ENCODE measurements around the gene EEF1AKMT3.

EEF1AKMT3 gene

GRCh38 chr12:57744194-57744776 is 28.1 kb upstream of the EEF1AKMT3 start:
- DNase-seq = peak; percentile 91 to 94 (median 94)
- POLR2A ChIA-PET = interaction anchor here (1.0 kb wide), 1 partner anchor 15 kb away, joined by 3 read pairs; no protein-coding TSS in a partner anchor

GRCh38 chr12:57744777-57745484 is 27.5 kb upstream of the EEF1AKMT3 start, which contains the start of gene TSPAN31:
Gene TSPAN31, plus strand, starts transcription at chr12:57745039. Its CDS starts 116 bp downstream, at chr12:57745155.
- H3K27ac ChIP-seq (ENCODE audit: insufficient read depth in 1 of 2, low read depth in 1 of 2, low read length in 2 of 2, poor library complexity in 1 of 2, severe bottlenecking in 2 of 2) = peak within 1 kb of the TSS; percentile 95 to 98
- H3K4me1 ChIP-seq (ENCODE audit: control extremely low read depth in 1 of 4, control insufficient read depth in 4 of 4, insufficient read depth in 4 of 4, low read length in 3 of 4) = peaks cover 18 to 48% (median 42%) of the 10 kb centered on the region in 4 experiments
- H3K4me3 ChIP-seq (ENCODE audit: control insufficient read depth in 1 of 7, extremely low read depth in 1 of 7, insufficient read depth in 4 of 7, low read depth in 2 of 7, low read length in 6 of 7) = peak within 1 kb of the TSS; percentile 79 to 99 (median 86)
- DNase-seq = peak; percentile 99
- CTCF ChIA-PET = interaction anchor here (0.9 to 2.9 kb wide), 8 partner anchors 9 to 38 kb away, joined by 3 to 11 read pairs (median 4); partner anchors contain the start of gene TSFM
- POLR2A ChIA-PET = interaction anchor here (1.0 kb wide), 1 partner anchor 14 kb away, joined by 3 read pairs; no protein-coding TSS in a partner anchor
- H3K27me3 ChIP-seq (replicated peaks in 2 of 5; ENCODE audit: control insufficient read depth in 4 of 5, insufficient read depth in 5 of 5, low read length in 4 of 5) = no peaks in the 10 kb centered on the region
- H3K36me3 ChIP-seq (ENCODE audit: control insufficient read depth in 4 of 4, insufficient read depth in 4 of 4, low read length in 3 of 4) = peaks cover 0 to 34% (median 27%) of the 10 kb centered on the region in 4 experiments
- WGBS (ENCODE audit: insufficient coverage) = under 1% methylated on average over 19 of the region's 29 CpGs
- H3K9me3 ChIP-seq (ENCODE audit: control extremely low read depth in 1 of 5, control insufficient read depth in 4 of 5, insufficient read depth in 2 of 5, low read depth in 1 of 5, low read length in 4 of 5) = no peaks in the 10 kb centered on the region

More at GRCh38 chr12:57744194-57744776, 28.1 kb upstream of the EEF1AKMT3 start:
- peaks cover 0 to 36% (median 24%) of the 10 kb centered on the region in 4 experiments for H3K36me3 ChIP-seq (ENCODE audit: control insufficient read depth in 4 of 4, insufficient read depth in 4 of 4, low read length in 3 of 4)
- H3K4me1 ChIP-seq (ENCODE audit: control extremely low read depth in 1 of 4, control insufficient read depth in 4 of 4, insufficient read depth in 4 of 4, low read length in 3 of 4) = peaks cover 18 to 54% (median 48%) of the 10 kb centered on the region in 4 experiments
- 5% methylated on average over 19 of the region's 21 CpGs for WGBS (ENCODE audit: insufficient coverage)
- no peaks in the 10 kb centered on the region for H3K9me3 ChIP-seq (ENCODE audit: control extremely low read depth in 1 of 5, control insufficient read depth in 4 of 5, insufficient read depth in 2 of 5, low read depth in 1 of 5, low read length in 4 of 5)
- peak overlapping the region; percentile 79 to 99 (median 86) for H3K4me3 ChIP-seq (ENCODE audit: control insufficient read depth in 1 of 7, extremely low read depth in 1 of 7, insufficient read depth in 4 of 7, low read depth in 2 of 7, low read length in 6 of 7)
- H3K27ac ChIP-seq (ENCODE audit: insufficient read depth in 1 of 2, low read depth in 1 of 2, low read length in 2 of 2, poor library complexity in 1 of 2, severe bottlenecking in 2 of 2) = peak overlapping the region; percentile 95 to 98
- CTCF ChIA-PET = interaction anchor here (0.9 to 2.9 kb wide), 8 partner anchors 9 to 39 kb away, joined by 3 to 11 read pairs (median 4); partner anchors contain the start of gene TSFM
- H3K27me3 ChIP-seq (replicated peaks in 2 of 5; ENCODE audit: control insufficient read depth in 4 of 5, insufficient read depth in 5 of 5, low read length in 4 of 5) = no peaks in the 10 kb centered on the region

GRCh38 chr12:57745485-57745881 is 26.9 kb upstream of the EEF1AKMT3 start:
- peak overlapping the region; percentile 79 to 99 (median 86) for H3K4me3 ChIP-seq (ENCODE audit: control insufficient read depth in 1 of 7, extremely low read depth in 1 of 7, insufficient read depth in 4 of 7, low read depth in 2 of 7, low read length in 6 of 7)
- DNase-seq = no peak
- no peaks in the 10 kb centered on the region for H3K9me3 ChIP-seq (ENCODE audit: control extremely low read depth in 1 of 5, control insufficient read depth in 4 of 5, insufficient read depth in 2 of 5, low read depth in 1 of 5, low read length in 4 of 5)
- ChIA-PET CTCF (interaction anchor here (0.7 to 2.9 kb wide), 7 partner anchors 9 to 37 kb away, joined by 3 to 11 read pairs (median 4); partner anchors contain the start of gene TSFM), POLR2A (no interaction called here)
- WGBS (ENCODE audit: insufficient coverage) = 71% methylated on average over 7 of the region's 8 CpGs
- no peaks in the 10 kb centered on the region for H3K27me3 ChIP-seq (replicated peaks in 2 of 5; ENCODE audit: control insufficient read depth in 4 of 5, insufficient read depth in 5 of 5, low read length in 4 of 5)
- H3K27ac ChIP-seq (ENCODE audit: insufficient read depth in 1 of 2, low read depth in 1 of 2, low read length in 2 of 2, poor library complexity in 1 of 2, severe bottlenecking in 2 of 2) = peak overlapping the region; percentile 95 to 98
- H3K36me3 ChIP-seq (ENCODE audit: control insufficient read depth in 4 of 4, insufficient read depth in 4 of 4, low read length in 3 of 4) = peaks cover 2 to 38% (median 30%) of the 10 kb centered on the region in 4 experiments
- H3K4me1 ChIP-seq (ENCODE audit: control extremely low read depth in 1 of 4, control insufficient read depth in 4 of 4, insufficient read depth in 4 of 4, low read length in 3 of 4) = peaks cover 14 to 45% (median 38%) of the 10 kb centered on the region in 4 experiments

GRCh38 chr12:57746025-57746424 is 26.4 kb upstream of the EEF1AKMT3 start:
- H3K36me3 ChIP-seq (ENCODE audit: control insufficient read depth in 4 of 4, insufficient read depth in 4 of 4, low read length in 3 of 4) = peaks cover 2 to 44% (median 33%) of the 10 kb centered on the region in 4 experiments
- no peaks in the 10 kb centered on the region for H3K27me3 ChIP-seq (replicated peaks in 2 of 5; ENCODE audit: control insufficient read depth in 4 of 5, insufficient read depth in 5 of 5, low read length in 4 of 5)
- no peak for DNase-seq
- H3K4me3 ChIP-seq (ENCODE audit: control insufficient read depth in 1 of 7, extremely low read depth in 1 of 7, insufficient read depth in 4 of 7, low read depth in 2 of 7, low read length in 6 of 7) = peak overlapping the region in 3 of 7 experiments; percentile 79 to 99 (median 89)
- H3K27ac ChIP-seq (ENCODE audit: insufficient read depth in 1 of 2, low read depth in 1 of 2, low read length in 2 of 2, poor library complexity in 1 of 2, severe bottlenecking in 2 of 2) = peak overlapping the region in 1 of 2 experiments; percentile 98
- POLR2A ChIA-PET = no interaction called here
- WGBS (ENCODE audit: insufficient coverage) = 87% methylated on average over 3 of the region's 3 CpGs
- H3K4me1 ChIP-seq (ENCODE audit: control extremely low read depth in 1 of 4, control insufficient read depth in 4 of 4, insufficient read depth in 4 of 4, low read length in 3 of 4) = peaks cover 14 to 45% (median 37%) of the 10 kb centered on the region in 4 experiments
- H3K9me3 ChIP-seq (ENCODE audit: control extremely low read depth in 1 of 5, control insufficient read depth in 4 of 5, insufficient read depth in 2 of 5, low read depth in 1 of 5, low read length in 4 of 5) = no peaks in the 10 kb centered on the region
- CTCF ChIA-PET = interaction anchor here (0.7 to 2.1 kb wide), 2 partner anchors 10 kb away, joined by 3 to 9 read pairs; no protein-coding TSS in a partner anchor

GRCh38 chr12:57749061-57749460 is 23.4 kb upstream of the EEF1AKMT3 start:
- peaks cover 12 to 46% (median 39%) of the 10 kb centered on the region in 4 experiments for H3K4me1 ChIP-seq (ENCODE audit: control extremely low read depth in 1 of 4, control insufficient read depth in 4 of 4, insufficient read depth in 4 of 4, low read length in 3 of 4)
- no peak overlapping the region for H3K4me3 ChIP-seq (ENCODE audit: control insufficient read depth in 1 of 7, extremely low read depth in 1 of 7, insufficient read depth in 4 of 7, low read depth in 2 of 7, low read length in 6 of 7)
- H3K27ac ChIP-seq (ENCODE audit: insufficient read depth in 1 of 2, low read depth in 1 of 2, low read length in 2 of 2, poor library complexity in 1 of 2, severe bottlenecking in 2 of 2) = no peak overlapping the region
- no peaks in the 10 kb centered on the region for H3K9me3 ChIP-seq (ENCODE audit: control extremely low read depth in 1 of 5, control insufficient read depth in 4 of 5, insufficient read depth in 2 of 5, low read depth in 1 of 5, low read length in 4 of 5)
- WGBS (ENCODE audit: insufficient coverage) = 94% methylated on average over 5 of the region's 5 CpGs
- ChIA-PET CTCF (interaction anchor here (1.1 kb wide), 1 partner anchor 34 kb away, joined by 3 read pairs; the partner anchor contains the start of gene TSFM), POLR2A (no interaction called here)
- DNase-seq = no peak
- no peaks in the 10 kb centered on the region for H3K27me3 ChIP-seq (replicated peaks in 2 of 5; ENCODE audit: control insufficient read depth in 4 of 5, insufficient read depth in 5 of 5, low read length in 4 of 5)
- peaks cover 2 to 48% (median 33%) of the 10 kb centered on the region in 4 experiments for H3K36me3 ChIP-seq (ENCODE audit: control insufficient read depth in 4 of 4, insufficient read depth in 4 of 4, low read length in 3 of 4)

- peaks cover 14 to 43% (median 38%) of the 10 kb centered on the region in 4 experiments for H3K4me1 ChIP-seq (ENCODE audit: control extremely low read depth in 1 of 4, control insufficient read depth in 4 of 4, insufficient read depth in 4 of 4, low read length in 3 of 4)
- peaks cover 2 to 48% (median 33%) of the 10 kb centered on the region in 4 experiments for H3K36me3 ChIP-seq (ENCODE audit: control insufficient read depth in 4 of 4, insufficient read depth in 4 of 4, low read length in 3 of 4)
- H3K27ac ChIP-seq (ENCODE audit: insufficient read depth in 1 of 2, low read depth in 1 of 2, low read length in 2 of 2, poor library complexity in 1 of 2, severe bottlenecking in 2 of 2) = peak overlapping the region; percentile 72 to 92
- H3K9me3 ChIP-seq (ENCODE audit: control extremely low read depth in 1 of 5, control insufficient read depth in 4 of 5, insufficient read depth in 2 of 5, low read depth in 1 of 5, low read length in 4 of 5) = no peaks in the 10 kb centered on the region
- WGBS (ENCODE audit: insufficient coverage) = 95% methylated on average over 11 of the region's 15 CpGs
- H3K4me3 ChIP-seq (ENCODE audit: control insufficient read depth in 1 of 7, extremely low read depth in 1 of 7, insufficient read depth in 4 of 7, low read depth in 2 of 7, low read length in 6 of 7) = peak overlapping the region in 5 of 7 experiments; percentile 74 to 92 (median 86)
- POLR2A ChIA-PET = no interaction called here
- H3K27me3 ChIP-seq (replicated peaks in 2 of 5; ENCODE audit: control insufficient read depth in 4 of 5, insufficient read depth in 5 of 5, low read length in 4 of 5) = peaks cover 0 to under 1% (median 0%) of the 10 kb centered on the region in 5 experiments
- no peak for DNase-seq
- CTCF ChIA-PET = interaction anchor here (0.6 to 1.7 kb wide), 3 partner anchors 9 to 126 kb away, joined by 3 to 6 read pairs (median 3); no protein-coding TSS in a partner anchor
Measured at GRCh38 chr12:57750561-57751431, 21.6 kb upstream of the EEF1AKMT3 start.

All from common myeloid progenitor, CD34-positive (primary cell).